HG03460 (cell line): ENCODE measurements around the gene PTPRN2.
"Not testable (repeated sequence)": the region's sequence is repeated elsewhere in the genome, so short reads cannot be mapped to it uniquely, and the experiment has no call there.

Experiments used
- ATAC-seq: cut with Tn5 transposase; IDR thresholded peaks from one replicate; pipeline ENCODE4 v1.9.1; 2021; ENCODE audit not compliant: unreplicated experiment

Gene PTPRN2

GRCh38 chr7:157514746-157515145, 1072.9 kb downstream of the PTPRN2 start:
- no peak for ATAC-seq

DNA sequence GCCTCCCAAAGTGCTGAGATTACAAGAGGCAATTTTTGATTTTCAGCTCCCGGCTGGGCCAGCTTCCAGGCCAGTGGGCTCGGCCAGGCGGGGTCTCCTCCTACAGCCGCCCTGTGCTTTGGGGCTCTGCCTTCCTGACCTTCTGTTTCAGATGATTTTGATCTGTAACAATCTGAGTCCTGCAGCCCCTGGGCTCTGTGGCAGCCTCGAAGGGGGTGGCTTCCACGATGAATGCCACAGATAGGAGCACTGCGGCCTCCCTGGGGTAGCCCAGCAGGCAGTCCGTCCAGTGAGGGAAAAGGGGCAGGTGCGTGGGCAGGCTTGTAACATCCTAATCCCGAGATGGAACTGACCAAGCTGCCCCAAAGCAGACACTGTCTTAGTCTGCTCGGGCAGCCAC, 1073.3 kb downstream of the PTPRN2 start:
- no peak for ATAC-seq

DNA sequence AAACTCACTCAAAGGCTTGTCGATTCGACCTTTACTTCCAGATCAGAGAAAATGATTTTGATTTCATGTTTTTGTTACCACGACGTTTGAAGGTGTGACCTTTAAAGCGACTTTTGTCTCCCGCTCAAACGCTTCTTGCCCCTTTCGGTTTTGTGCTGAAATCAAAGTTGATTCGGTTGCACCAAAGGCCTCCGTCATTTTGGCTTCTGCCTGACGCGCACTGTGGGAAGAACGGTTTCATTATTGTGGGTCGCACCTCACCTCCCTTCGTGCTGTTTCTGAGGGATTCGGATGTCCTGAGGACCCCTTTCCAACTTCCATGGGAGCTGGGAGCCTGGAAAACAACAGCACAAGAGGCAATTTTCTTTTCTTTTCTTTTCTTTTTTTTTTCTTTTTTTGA, 1073.9 kb downstream of the PTPRN2 start:
- no peak for ATAC-seq

DNA sequence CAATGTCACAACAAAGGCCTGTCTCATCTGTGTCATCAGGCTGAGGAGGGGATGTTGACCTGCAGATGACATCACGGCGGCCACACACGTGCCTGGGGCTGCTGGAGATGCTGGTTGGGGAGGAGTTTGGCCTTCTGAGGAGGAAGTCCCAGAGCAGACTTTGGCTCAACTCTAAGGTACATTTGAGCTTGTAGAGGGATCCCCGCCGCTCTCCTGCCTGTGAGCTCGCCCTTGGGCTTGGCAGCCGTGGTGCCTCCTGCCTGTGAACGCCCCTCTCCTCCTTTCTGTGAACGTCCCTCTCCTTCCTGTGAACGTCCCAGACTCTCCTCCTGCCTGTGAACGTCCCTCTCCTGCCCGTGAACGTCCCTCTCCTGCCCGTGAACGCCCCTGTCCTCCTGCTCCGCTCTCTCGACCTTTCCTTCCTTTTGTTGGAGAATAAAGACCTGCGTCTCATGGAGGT, 1074.4 kb downstream of the PTPRN2 start:
- no peak for ATAC-seq

DNA sequence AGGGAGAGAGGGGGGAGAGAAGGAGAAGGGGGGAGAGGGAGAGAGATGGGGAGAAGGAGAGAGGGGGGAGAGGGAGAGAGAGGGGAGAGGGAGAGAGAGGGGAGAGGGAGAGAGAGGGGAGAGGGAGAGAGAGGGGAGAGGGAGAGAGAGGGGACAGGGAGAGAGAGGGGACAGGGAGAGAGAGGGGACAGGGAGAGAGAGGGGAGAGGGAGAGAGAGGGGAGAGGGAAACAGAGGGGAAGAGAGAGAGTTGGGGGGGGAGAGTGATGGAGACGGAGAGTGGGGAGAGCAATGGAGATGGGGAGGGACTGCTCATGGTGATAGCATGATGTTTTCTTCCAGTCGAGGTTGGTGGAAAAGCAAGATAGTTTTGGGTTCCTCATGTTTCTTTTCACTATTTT, 1078.4 kb downstream of the PTPRN2 start:
- no peak for ATAC-seq

DNA sequence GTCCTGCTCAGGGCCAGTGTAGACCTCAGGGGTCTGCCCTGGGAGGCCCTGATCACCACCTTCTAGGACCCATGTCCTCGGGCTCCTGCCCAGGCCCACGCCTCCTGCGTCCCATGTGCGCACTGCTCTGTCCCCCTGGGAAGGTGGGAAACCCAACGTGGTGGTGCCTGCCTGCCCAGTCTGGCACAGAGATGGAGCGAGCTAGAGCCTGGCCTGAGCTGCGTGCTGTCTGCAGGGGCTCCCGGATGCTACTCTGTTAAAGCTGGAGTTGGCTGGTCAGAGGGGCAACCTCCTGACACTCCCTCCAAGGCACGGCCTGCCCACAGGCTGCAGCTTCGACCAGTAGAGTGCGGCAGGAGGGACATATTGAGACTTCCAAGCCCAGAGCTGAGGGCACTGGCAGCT, 1079.1 kb downstream of the PTPRN2 start:
- no peak for ATAC-seq

DNA sequence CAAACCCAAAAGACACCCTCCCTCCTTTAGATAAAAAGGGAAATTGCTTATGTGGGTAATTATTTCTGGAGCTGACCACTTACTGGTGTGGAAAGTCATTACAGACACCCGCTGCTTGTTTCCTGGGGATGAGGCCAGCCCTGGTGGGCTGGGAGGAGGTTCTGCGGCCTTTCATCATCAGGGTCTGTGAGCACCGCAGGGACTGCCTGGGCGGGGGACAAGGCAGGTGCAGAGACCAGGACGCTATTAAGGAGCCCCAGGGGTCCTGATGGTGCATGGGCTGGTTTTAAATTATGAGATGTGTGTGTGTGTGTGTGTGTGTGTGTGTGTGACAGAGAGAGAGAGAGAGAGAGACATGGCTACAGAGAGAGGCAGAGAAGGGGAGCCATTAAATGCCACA, 1079.6 kb downstream of the PTPRN2 start:
- ATAC-seq, result no peak

- ATAC-seq, result no peak
Observed at GRCh38 chr7:157506268-157506667, 1081.4 kb downstream of the PTPRN2 start.

DNA sequence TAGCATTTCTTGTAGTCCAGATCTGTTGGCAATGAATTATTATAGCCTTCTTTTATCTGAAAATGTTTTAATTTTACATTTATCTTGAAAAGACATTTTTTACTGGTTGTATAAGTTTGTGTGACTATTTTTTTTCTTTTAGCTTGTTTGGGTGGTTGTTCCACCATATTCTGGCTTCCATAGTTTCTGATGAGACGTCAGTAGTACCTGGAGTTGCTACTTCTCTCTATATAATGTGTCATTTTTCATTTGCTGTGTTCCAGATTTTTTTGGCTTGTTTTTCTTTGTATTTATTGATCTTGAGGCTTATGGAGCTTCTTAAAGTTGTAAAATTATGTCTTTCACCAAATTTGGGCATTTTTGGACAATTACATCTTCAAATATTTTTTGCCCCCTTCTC, 1082.0 kb downstream of the PTPRN2 start:
- ATAC-seq, result no peak

- ATAC-seq, result no peak
Observed at GRCh38 chr7:157503229-157503628, 1084.4 kb downstream of the PTPRN2 start.

DNA sequence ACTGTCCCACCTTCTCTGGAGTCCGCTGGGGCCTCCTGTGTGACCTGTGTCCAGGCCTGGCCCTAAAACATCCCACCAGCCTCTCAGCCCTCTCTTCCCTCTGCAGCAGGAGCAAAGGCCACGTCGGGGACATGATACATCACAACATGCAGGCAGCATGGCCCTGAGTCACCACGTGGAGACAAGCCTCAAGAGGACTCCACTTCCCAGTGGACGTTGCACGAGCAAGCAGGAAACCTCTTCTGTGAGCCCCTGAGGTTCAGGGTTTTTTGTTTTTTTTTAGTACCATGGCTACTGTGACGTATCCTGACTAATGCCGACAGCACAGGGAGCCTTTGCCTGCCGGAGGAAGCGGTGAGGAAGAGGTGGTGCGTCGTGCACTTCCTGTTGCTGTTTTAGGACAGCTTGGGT, 1084.9 kb downstream of the PTPRN2 start:
- ATAC-seq, result no peak

DNA sequence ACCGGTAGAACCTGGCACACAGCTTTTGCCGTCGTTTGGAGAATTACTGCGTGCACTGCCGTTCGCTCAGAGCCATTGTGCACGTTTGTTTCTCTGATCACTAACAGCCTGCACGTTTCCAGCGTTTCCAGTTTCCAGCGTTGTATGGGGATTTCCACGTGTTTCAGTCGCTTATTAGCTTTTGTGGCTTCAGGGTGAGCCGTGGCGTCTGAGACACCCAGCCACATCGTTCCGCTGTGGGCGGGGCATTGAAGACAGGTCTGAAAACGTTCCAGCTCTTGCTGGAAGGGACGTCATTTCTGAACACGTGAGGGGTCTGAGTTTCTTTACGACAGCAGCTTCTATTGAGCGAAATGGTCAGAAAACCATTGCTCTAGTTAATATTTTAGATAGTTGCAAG, 1086.0 kb downstream of the PTPRN2 start:
- no peak for ATAC-seq

DNA sequence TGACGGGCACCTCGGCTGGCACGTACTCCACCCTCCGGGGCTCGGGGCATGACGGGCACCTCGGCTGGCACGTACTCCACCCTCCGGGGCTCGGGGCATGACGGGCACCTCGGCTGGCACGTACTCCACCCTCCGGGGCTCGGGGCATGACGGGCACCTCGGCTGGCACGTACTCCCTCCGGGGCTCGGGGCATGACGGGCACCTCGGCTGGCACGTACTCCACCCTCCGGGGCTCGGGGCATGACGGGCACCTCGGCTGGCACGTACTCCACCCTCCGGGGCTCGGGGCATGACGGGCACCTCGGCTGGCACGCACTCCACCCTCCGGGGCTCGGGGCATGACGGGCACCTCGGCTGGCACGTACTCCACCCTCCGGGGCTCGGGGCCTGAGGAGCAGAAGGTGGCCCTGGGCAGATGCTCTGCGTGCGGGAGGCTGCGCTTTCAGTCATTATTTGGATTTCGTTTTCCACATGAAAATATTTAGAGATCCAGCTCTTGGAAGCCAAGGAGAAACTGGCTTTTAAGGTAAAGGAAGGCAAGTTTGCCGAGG, 1086.6 kb downstream of the PTPRN2 start:
- not testable (repeated sequence) for ATAC-seq

GRCh38 chr7:157500171-157500960, 1087.3 kb downstream of the PTPRN2 start:
- ATAC-seq, result no peak

DNA sequence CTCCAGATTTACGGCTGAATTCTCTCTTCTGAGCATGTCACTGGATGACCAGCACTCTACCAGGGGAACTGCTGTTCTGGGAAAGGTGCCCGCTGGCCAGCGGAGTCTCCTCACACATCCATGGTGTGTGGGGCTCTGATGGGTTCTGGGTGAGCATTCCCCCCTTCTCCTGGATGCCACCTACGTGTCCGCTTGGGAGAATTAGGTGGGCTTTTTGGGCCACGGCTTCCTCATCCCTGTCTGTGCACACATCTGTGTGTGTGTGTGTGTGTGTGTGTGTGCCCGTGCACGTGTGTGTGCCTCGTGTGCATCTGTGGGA, 1087.8 kb downstream of the PTPRN2 start:
- ATAC-seq, result no peak

DNA sequence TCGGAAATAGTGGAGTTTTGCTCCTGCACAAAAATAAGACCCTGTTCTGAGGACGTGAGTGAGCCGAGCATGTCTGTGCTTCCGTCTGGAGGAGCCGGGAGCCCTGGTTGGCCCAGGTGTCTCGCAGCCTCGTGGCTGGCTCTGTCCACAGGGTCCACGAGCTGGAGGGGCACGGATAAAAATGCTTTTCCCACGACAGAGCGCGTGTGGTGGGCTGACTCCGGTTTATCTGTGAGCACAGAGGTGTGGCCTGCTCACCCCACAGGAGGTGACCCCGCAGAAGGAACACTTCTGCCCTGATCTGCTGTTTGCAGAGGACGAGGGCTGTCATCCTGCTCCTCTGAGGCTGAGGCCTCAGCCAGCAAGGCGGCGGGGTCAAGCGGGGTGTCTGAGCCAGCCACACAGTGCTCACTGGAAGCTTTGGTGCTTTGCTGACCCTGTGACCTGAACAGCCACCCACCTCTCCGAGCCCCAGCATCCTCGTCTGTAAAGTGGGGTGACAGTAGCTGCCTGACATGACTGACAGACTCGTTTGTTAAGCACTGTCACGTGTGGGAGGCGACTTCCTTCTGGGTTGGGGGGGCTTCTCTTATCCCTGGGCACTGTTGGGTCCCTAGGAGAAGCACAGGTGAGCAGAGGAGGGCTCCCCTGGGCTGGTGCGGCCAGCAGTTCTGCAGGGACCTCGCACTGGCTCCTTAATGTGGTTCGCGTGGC, 1088.3 kb downstream of the PTPRN2 start:
- ATAC-seq, result no peak

DNA sequence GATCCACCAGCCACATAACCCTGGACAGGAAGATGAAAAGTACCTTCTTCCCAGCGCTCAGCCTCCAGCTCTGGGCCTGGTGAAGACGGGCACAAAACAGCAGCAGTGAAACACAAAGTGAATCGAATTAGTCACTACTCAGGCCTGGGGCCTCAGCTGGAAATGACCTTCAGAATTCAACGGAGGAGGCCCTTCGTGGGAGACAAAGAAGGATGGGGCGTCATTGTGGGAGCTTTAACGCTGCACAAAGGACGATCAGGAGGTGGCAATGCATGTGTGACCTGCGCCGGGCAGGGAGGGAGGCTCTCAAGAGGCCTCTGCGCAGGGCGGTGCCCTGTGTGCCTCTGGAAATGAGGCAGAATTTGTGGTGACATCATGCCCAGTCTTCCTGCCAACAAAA, 1089.0 kb downstream of the PTPRN2 start:
- ATAC-seq, result no peak

DNA sequence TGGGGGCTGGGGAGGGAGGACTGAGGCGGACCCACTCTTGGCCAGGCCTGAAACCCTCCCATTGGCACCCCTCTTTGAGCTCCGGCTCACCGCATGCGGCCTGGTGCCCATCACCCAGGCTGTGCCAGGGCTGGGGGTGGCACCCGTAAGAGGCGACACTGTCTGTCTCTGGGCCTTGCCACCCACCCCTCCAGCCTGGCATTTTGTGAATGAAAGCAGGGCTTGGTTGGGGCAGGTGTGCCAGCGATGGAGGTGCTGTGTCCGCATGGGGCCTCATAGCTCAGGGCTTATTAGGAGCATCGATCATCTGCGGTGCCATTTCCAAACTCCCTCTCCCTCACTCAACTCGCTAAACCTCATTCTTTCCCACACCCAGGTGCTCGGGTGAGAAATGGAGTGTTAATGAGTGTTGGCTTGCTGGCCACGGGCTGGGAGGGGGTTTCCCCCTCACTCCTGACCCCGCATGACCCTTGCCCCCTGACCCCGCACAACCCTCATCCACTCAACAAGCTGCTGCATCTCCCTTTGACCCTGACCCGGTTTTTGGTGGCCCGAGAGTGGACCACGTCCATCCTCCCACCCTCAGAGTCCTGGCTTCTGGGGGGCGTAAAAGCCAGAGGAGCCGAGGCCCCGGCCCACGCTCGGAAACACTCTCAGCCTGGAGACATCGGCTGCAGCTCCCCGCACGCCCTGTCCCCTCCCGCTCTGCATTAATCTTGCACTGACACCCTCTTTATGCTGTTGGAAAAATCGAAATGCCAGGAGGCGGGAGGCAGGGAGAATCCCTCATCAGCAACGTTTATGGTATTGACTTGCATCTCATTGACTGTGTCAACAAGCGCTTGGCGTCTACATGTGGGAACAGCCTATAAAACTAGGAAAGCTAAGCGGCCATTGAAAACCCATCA, 1089.6 kb downstream of the PTPRN2 start:
- no peak for ATAC-seq

DNA sequence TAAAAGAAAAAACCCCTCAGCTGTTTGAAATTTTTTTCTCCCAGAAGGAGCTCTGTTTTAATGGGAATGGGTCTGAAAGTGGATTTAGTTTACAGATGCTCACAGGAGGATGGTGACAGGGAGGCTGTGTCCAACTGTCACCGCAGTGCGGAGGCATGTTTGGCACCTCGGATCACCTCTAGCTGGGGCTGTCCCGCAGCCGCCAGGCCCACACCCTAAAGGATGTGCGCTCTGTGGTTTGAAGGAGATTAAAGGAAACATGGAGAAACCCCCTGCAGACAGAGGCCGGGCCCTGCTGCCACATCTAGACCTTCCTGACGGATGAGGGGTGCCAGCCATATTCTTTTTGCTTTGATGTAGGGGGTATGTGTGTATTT, 1090.3 kb downstream of the PTPRN2 start:
- ATAC-seq, result no peak

DNA sequence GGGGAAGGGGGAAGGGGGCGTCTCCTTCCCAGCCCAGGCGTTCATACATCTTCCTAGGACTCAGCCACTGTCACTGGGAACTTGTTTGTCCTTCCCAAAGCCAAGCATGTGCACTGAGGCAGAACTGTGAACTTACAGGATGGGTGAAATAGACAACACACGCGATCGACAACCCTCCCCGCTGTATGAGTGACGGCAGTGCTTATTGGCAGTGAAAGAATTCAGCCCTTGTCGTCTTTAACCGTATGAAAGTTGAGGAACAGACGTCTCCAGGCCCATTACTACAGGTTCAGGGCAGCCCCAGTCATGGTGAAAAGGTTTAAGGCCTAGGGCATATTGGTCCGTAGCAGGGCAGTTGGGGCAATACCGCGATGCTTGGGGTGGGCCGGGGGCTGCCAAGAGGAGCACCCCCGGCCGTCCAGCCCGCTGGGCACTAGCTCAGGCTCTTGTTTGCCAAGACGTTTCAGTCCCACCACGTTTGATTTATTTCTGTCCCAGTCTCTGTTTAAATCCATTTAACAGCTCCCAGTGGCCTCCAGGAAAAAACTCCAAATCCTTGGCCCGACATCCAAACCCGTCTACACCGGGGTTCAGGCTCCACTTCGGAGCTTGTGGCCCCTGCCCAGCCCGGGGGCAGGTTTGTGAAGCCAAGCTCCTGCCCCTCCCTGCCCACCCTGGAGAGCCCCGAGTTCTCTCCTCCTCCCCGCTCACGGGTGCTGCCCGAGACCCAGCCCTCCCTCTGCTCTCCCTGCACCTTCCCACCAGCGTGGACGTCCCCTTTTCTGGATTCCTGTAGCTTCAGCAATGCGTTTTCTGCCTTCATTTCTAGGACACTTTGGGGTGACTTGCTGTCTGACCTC, 1091.0 kb downstream of the PTPRN2 start:
- no peak for ATAC-seq
